Measurements from ENCODE around the gene CCDC43. TPM values are rescaled to one million over a fixed set of nuclear protein-coding genes. Genes with fewer than 3 reads are reported as not detected.
"Not testable (repeated sequence)": the region's sequence is repeated elsewhere in the genome, so short reads cannot be mapped to it uniquely, and the experiment has no call there.

The CCDC43 gene
- total and polyA plus RNA-seq, 11 donors: 19.0 to 32.9 (median 26.2) TPM

GRCh38 chr17:44708401-44709263, 19.1 kb upstream of the CCDC43 start, which contains the start of gene DBF4B:
Gene DBF4B, plus strand, starts transcription at chr17:44708665. Its CDS starts 156 bp downstream, at chr17:44708821.
- ATAC-seq: peak; percentile 63 to 92 (median 88)
- 0 to 1% (median 0%) methylated on average over 52 of the region's 52 CpGs for WGBS, 4 donors

GRCh38 chr17:44707755-44708400, 18.3 kb upstream of the CCDC43 start:
- WGBS, 4 donors: 32 to 37% (median 36%) methylated on average over 4 of the region's 4 CpGs
- intact Hi-C loops (cut with DNase I): loop anchor here in 1 of 10 donors (10.0 kb wide), 1 partner anchor 57 kb away; no protein-coding TSS in a partner anchor
- no peak for TF ChIP-seq CTCF (IDR thresholded peaks at IDR 0.05)
- no peak for TF ChIP-seq POLR2A (IDR thresholded peaks at IDR 0.05)

More at GRCh38 chr17:44708401-44709263, 19.1 kb upstream of the CCDC43 start, which contains the start of gene DBF4B:
- H3K4me3 ChIP-seq: peak within 1 kb of the TSS; percentile 49 to 90 (median 75)
- H3K27me3 ChIP-seq: peaks cover 0 to 4% (median 0%) of the 10 kb centered on the region in 9 donors
- peaks cover 0 to 21% (median 9%) of the 10 kb centered on the region in 12 donors for H3K4me1 ChIP-seq
- peaks cover 0 to 3% (median 0%) of the 10 kb centered on the region in 9 donors for H3K36me3 ChIP-seq
- TF ChIP-seq POLR2A (IDR thresholded peaks at IDR 0.05) (peak in 1 of 2 donors; percentile 13), CTCF (IDR thresholded peaks at IDR 0.05) (no peak)
- intact Hi-C loops (cut with DNase I): loop anchor here in 1 of 10 donors (10.0 kb wide), 1 partner anchor 56 kb away; no protein-coding TSS in a partner anchor
- no peaks in the 10 kb centered on the region for H3K9me3 ChIP-seq
- peak; percentile 78 to 90 (median 81) for DNase-seq
- peak within 1 kb of the TSS; percentile 30 to 88 (median 82) for H3K27ac ChIP-seq

DNA sequence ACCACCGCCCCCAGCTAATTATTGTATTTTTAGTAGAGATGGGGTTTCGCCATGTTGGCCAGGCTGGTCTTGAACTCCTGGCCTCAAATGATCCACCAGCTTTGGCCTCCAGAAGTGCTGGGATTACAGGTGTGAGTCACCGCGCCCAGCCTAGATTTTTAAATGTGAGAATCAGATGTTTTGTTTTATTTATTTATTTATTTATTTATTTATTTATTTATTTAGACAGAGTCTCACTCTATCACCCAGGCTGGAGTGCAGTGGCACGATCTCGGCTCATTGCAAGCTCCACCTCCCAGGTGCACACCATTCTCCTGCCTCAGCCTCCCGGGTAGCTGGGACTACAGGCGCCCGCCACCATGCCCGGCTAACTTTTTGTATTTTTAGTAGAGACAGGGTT, 10.7 kb upstream of the CCDC43 start:
- not testable (repeated sequence) for H3K9me3 ChIP-seq, DNase-seq, ATAC-seq, H3K27ac ChIP-seq, H3K27me3 ChIP-seq, H3K4me1 ChIP-seq, H3K4me3 ChIP-seq, H3K36me3 ChIP-seq
- intact Hi-C loops (cut with DNase I): loop anchor here in 1 of 10 donors (10.0 kb wide), 1 partner anchor 65 kb away; no protein-coding TSS in a partner anchor
- WGBS, 4 donors: 88 to 92% (median 88%) methylated on average over 10 of the region's 10 CpGs

More at GRCh38 chr17:44707755-44708400, 18.3 kb upstream of the CCDC43 start:
- Histone ChIP-seq H3K4me3 (peak overlapping the region; percentile 49 to 90 (median 75)), H3K27ac (peak overlapping the region; percentile 30 to 88 (median 82)), H3K4me1 (peaks cover 0 to 21% (median 9%) of the 10 kb centered on the region in 12 donors), H3K27me3 (peaks cover 0 to 4% (median 0%) of the 10 kb centered on the region in 9 donors), H3K36me3 (no peaks in the 10 kb centered on the region), H3K9me3 (no peaks in the 10 kb centered on the region)
- no peak for DNase-seq
- no peak for ATAC-seq

GRCh38 chr17:44693609-44694008, 4.0 kb upstream of the CCDC43 start:
- H3K4me1 ChIP-seq: peaks cover 0 to 15% (median 10%) of the 10 kb centered on the region in 12 donors
- no peaks in the 10 kb centered on the region for H3K36me3 ChIP-seq
- H3K27ac ChIP-seq: no peak overlapping the region
- H3K27me3 ChIP-seq: no peaks in the 10 kb centered on the region
- ATAC-seq (no peak), DNase-seq (no peak)
- H3K9me3 ChIP-seq: no peaks in the 10 kb centered on the region
- no peak for TF ChIP-seq POLR2A (IDR thresholded peaks at IDR 0.05)
- no peak for TF ChIP-seq CTCF (IDR thresholded peaks at IDR 0.05)
- H3K4me3 ChIP-seq: no peak overlapping the region
- intact Hi-C loops (cut with DNase I): loop anchor here in 1 of 10 donors (10.0 kb wide), 1 partner anchor 61 kb away; the partner anchor contains the start of gene ADAM11
- 78 to 82% (median 80%) methylated on average over 11 of the region's 11 CpGs for WGBS, 4 donors

DNA sequence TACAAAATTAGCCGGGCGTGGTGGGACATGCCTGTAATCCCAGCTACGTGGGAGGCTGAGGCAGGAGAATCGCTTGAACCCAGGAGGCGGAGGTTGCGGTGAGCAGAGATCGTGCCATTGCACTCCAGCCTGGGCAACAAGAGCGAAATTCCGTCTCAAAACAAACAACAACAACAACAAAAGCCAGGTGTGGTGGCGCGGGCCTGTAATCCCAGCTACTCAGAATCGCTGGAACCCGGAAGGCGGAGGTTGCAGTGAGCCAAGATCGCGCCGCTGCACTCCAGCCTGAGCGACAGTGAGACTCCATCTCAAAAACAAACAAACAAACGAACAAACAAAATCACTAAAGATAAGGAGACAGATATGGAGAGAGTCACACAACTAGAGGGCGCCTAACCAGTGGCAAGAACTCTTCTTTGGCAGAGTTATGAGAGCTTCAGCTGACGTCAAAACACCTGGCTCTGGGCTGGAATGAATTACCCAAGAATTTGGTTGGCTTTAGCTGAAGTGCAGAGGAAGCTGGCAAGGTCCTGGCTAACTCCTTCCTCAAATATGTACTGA, 1.2 kb upstream of the CCDC43 start:
- not testable (repeated sequence) for ATAC-seq, H3K27me3 ChIP-seq, H3K9me3 ChIP-seq, DNase-seq
- intact Hi-C loops (cut with DNase I): loop anchor here in 1 of 10 donors (10.0 kb wide), 1 partner anchor 64 kb away; the partner anchor contains the start of gene ADAM11
- Histone ChIP-seq H3K27ac (peak overlapping the region in 2 of 12 donors; percentile 85 to 87), H3K4me1 (peaks cover 0 to 25% (median 15%) of the 10 kb centered on the region in 12 donors), H3K36me3 (peaks cover 0 to 16% (median 6%) of the 10 kb centered on the region in 9 donors), H3K4me3 (peak overlapping the region in 2 of 12 donors; percentile 78 to 87)
- 84 to 88% (median 87%) methylated on average over 21 of the region's 21 CpGs for WGBS, 4 donors

All from heart left ventricle (tissue), 16 donors.